Measurements from ENCODE around the gene ZFHX3.

The ZFHX3 gene

GRCh38 chr16:72988569-72988968 is 59.4 kb downstream of the ZFHX3 start:
- no peaks in the 10 kb centered on the region; the same call in 1 of the 2 replicates for H4K20me1 ChIP-seq (ENCODE audit: insufficient read depth, low read length)
- H3K4me3 ChIP-seq (ENCODE audit: low read length), result no peak overlapping the region
- no peak for TF ChIP-seq CTCF (IDR thresholded peaks at IDR 0.05; ENCODE audit: low read depth, low read length)
- TF ChIP-seq EZH2phosphoT487 (IDR thresholded peaks at IDR 0.05; ENCODE audit: low read depth), result no peak
- H3K4me1 ChIP-seq (ENCODE audit: low read length), result peaks cover 14% of the 10 kb centered on the region
- no peaks in the 10 kb centered on the region for H3K9me3 ChIP-seq (ENCODE audit: insufficient read depth, low read length)
- H3K27ac ChIP-seq (ENCODE audit: low read length), result no peak overlapping the region
- no peak overlapping the region for H2AFZ ChIP-seq (ENCODE audit: low read depth, low read length)
- H3K79me2 ChIP-seq (ENCODE audit: low read length), result 0 out of 2 replicates have a peak, but pooled peaks cover 4% of the 10 kb centered on the region
- H3K36me3 ChIP-seq (replicated peaks; ENCODE audit: low read depth, low read length), result no peaks in the 10 kb centered on the region
- H3K27me3 ChIP-seq (ENCODE audit: low read depth, low read length), result no peaks in the 10 kb centered on the region
- H3K4me2 ChIP-seq (ENCODE audit: low read length), result no peak overlapping the region
- no peak overlapping the region for H3K9ac ChIP-seq (ENCODE audit: low read length)

DNA sequence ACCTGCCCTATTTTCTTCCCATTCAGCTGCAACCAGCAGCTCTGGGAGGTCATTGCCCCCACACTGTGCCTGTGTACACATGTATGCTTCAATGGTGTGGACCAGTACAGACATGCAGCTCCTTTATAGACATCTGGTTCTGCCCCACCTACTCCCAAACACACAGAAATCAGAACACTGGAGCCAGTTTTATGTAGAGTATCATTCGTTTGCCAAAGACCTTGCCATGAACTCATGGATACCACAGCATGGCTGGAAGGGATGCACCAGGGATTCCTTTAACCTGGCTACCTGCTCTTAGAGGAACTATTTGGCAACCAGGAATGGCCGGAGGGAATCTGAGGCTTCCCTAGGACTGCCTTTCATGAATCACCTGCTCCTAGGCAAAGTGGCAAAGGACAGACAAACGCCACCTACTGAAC is 60.4 kb downstream of the ZFHX3 start:
- H3K9ac ChIP-seq (ENCODE audit: low read length), result no peak overlapping the region
- H3K36me3 ChIP-seq (replicated peaks; ENCODE audit: low read depth, low read length), result no peaks in the 10 kb centered on the region
- H3K4me1 ChIP-seq (ENCODE audit: low read length), result peaks cover 14% of the 10 kb centered on the region
- H2AFZ ChIP-seq (ENCODE audit: low read depth, low read length), result no peak overlapping the region
- H3K4me2 ChIP-seq (ENCODE audit: low read length), result no peak overlapping the region
- H3K79me2 ChIP-seq (ENCODE audit: low read length), result 0 out of 2 replicates have a peak, but pooled peaks cover 7% of the 10 kb centered on the region
- H3K9me3 ChIP-seq (ENCODE audit: insufficient read depth, low read length), result no peaks in the 10 kb centered on the region
- no peaks in the 10 kb centered on the region for H3K27me3 ChIP-seq (ENCODE audit: low read depth, low read length)
- no peak overlapping the region for H3K27ac ChIP-seq (ENCODE audit: low read length)
- no peak overlapping the region for H3K4me3 ChIP-seq (ENCODE audit: low read length)
- no peaks in the 10 kb centered on the region; the same call in 1 of the 2 replicates for H4K20me1 ChIP-seq (ENCODE audit: insufficient read depth, low read length)
- TF ChIP-seq EZH2phosphoT487 (IDR thresholded peaks at IDR 0.05; ENCODE audit: low read depth) (no peak), CTCF (IDR thresholded peaks at IDR 0.05; ENCODE audit: low read depth, low read length) (no peak)

DNA sequence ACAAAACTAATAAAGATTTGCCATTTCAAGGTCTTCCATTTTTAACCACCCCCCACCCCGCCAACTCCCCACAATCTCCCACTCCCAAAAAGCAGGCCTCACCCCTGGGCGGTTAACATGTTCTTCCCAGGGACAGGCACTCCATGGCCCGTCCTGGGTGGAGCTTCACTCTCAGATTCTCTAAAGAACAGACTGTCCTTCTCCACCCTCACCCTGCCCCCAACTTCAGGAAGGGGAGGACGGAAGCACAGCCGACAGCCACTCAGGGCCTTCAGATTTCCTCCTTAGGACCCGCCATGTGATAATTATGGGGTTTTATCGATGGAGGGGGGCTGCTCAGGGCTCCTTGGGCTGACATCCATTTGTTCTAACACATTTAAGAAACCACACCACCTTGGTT is 61.9 kb downstream of the ZFHX3 start:
- no peak overlapping the region for H3K27ac ChIP-seq (ENCODE audit: low read length)
- no peaks in the 10 kb centered on the region for H3K36me3 ChIP-seq (replicated peaks; ENCODE audit: low read depth, low read length)
- H3K4me3 ChIP-seq (ENCODE audit: low read length), result no peak overlapping the region
- H2AFZ ChIP-seq (ENCODE audit: low read depth, low read length), result no peak overlapping the region
- H4K20me1 ChIP-seq (ENCODE audit: insufficient read depth, low read length), result no peaks in the 10 kb centered on the region; the same call in 1 of the 2 replicates
- 0 out of 2 replicates have a peak, but pooled peaks cover 9% of the 10 kb centered on the region for H3K79me2 ChIP-seq (ENCODE audit: low read length)
- no peak overlapping the region for H3K4me2 ChIP-seq (ENCODE audit: low read length)
- peaks cover 14% of the 10 kb centered on the region for H3K4me1 ChIP-seq (ENCODE audit: low read length)
- H3K9me3 ChIP-seq (ENCODE audit: insufficient read depth, low read length), result no peaks in the 10 kb centered on the region
- H3K27me3 ChIP-seq (ENCODE audit: low read depth, low read length), result no peaks in the 10 kb centered on the region
- no peak overlapping the region for H3K9ac ChIP-seq (ENCODE audit: low read length)
- TF ChIP-seq CTCF (IDR thresholded peaks at IDR 0.05; ENCODE audit: low read depth, low read length) (no peak), EZH2phosphoT487 (IDR thresholded peaks at IDR 0.05; ENCODE audit: low read depth) (no peak)

- Histone ChIP-seq H3K4me2 (ENCODE audit: low read length) (no peak overlapping the region), H3K9ac (ENCODE audit: low read length) (no peak overlapping the region), H3K27me3 (ENCODE audit: low read depth, low read length) (no peaks in the 10 kb centered on the region), H2AFZ (ENCODE audit: low read depth, low read length) (no peak overlapping the region), H3K79me2 (ENCODE audit: low read length) (0 out of 2 replicates have a peak, but pooled peaks cover 9% of the 10 kb centered on the region), H3K9me3 (ENCODE audit: insufficient read depth, low read length) (no peaks in the 10 kb centered on the region), H3K27ac (ENCODE audit: low read length) (no peak overlapping the region), H3K4me1 (ENCODE audit: low read length) (peaks cover 11% of the 10 kb centered on the region), H3K4me3 (ENCODE audit: low read length) (no peak overlapping the region), H3K36me3 (replicated peaks; ENCODE audit: low read depth, low read length) (no peaks in the 10 kb centered on the region), H4K20me1 (ENCODE audit: insufficient read depth, low read length) (no peaks in the 10 kb centered on the region; the same call in 1 of the 2 replicates)
- TF ChIP-seq CTCF (IDR thresholded peaks at IDR 0.05; ENCODE audit: low read depth, low read length), result no peak
- no peak for TF ChIP-seq EZH2phosphoT487 (IDR thresholded peaks at IDR 0.05; ENCODE audit: low read depth)
These were observed 62.6 kb downstream of the ZFHX3 start for GRCh38 chr16:72985148-72985941.
